ENCODE data around the gene SGK1. TPM values are rescaled to one million over a fixed set of nuclear protein-coding genes. Genes with fewer than 3 reads are reported as not detected.
"Not testable (repeated sequence)": the region's sequence is repeated elsewhere in the genome, so short reads cannot be mapped to it uniquely, and the experiment has no call there.

The SGK1 gene
- total RNA-seq, 5 donors from 2014 or later (not counting 1 experiment from before 2014, with no cell fraction given) = 18.9 to 165 (median 37.1) TPM

DNA sequence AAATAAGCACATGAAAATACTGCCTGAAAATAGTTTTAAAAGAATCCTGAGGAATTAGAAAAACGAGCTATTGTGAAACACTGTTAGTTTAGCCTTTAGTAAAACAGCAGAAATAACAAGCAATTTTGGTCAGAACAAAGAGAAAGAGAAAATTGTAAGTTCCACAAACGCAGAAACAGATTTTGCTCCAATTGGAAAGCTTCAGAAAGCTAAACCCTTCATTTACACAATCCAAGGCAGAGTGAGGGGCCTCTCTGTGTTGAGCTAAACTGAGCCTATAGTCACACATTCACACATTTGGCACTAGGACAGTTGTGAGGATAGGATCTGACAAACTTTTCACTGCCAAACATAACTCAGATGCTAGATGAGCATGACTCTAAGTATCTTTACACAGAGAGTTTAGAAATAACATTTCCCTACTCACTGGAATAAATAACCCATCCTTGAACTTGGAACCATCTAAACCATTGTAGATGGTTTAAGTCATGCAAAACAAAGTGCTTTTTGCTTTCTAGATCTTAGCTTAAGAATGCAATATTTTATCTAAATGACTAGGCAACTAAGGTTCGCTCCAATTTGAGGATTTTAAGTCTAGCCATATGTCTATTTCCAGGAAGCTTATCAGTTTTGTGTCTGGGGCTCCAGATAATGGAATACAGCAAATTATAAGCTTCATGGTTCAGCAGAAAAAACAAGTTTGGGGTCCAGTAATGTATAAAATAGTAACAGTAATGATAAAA lies 122.6 kb downstream of the SGK1 start:
- Mint-ChIP-seq H3K36me3 (no peaks in the 10 kb centered on the region), H3K4me3 (no peak overlapping the region), H3K27ac (no peak overlapping the region), H3K27me3 (no peaks in the 10 kb centered on the region), H3K9me3 (no peaks in the 10 kb centered on the region), H3K4me1 (peaks cover 8 to 21% (median 14%) of the 10 kb centered on the region in 3 donors)
- 80% methylated on average over 1 of the region's 3 CpGs for WGBS (ENCODE audit: insufficient coverage)
- Histone ChIP-seq H3K9me3 (no peaks in the 10 kb centered on the region), H3K4me1 (ENCODE audit: control insufficient read depth in 1 of 2, extremely low read depth in 1 of 2, insufficient read depth in 2 of 2, low read length in 2 of 2) (peaks cover 0 to 4% of the 10 kb centered on the region in 2 experiments), H3K27ac (ENCODE audit: low read length) (no peak overlapping the region), H3K36me3 (ENCODE audit: control insufficient read depth in 2 of 2, extremely low read depth in 1 of 2, insufficient read depth in 1 of 2, low read length in 1 of 2) (no peaks in the 10 kb centered on the region), H3K27me3 (replicated peaks in 1 of 2; ENCODE audit: control insufficient read depth in 2 of 2, extremely low read depth in 1 of 2, insufficient read depth in 2 of 2, low read length in 1 of 2) (no peaks in the 10 kb centered on the region), H3K4me3 (ENCODE audit: control insufficient read depth in 1 of 2, extremely low read depth in 1 of 2, low read length in 1 of 2) (no peak overlapping the region)
- no peak for ATAC-seq (replicated peaks in 1 of 4)
- ChIA-PET POLR2A (interaction anchor here in 1 of 2 donors (0.5 kb wide), 1 partner anchor 141 kb away, joined by 4 read pairs; no protein-coding TSS in a partner anchor), CTCF (interaction anchor here in 1 of 2 donors (0.6 kb wide), 1 partner anchor 1546 kb away, joined by 3 read pairs; no protein-coding TSS in a partner anchor)
- DNase-seq = no peak

DNA sequence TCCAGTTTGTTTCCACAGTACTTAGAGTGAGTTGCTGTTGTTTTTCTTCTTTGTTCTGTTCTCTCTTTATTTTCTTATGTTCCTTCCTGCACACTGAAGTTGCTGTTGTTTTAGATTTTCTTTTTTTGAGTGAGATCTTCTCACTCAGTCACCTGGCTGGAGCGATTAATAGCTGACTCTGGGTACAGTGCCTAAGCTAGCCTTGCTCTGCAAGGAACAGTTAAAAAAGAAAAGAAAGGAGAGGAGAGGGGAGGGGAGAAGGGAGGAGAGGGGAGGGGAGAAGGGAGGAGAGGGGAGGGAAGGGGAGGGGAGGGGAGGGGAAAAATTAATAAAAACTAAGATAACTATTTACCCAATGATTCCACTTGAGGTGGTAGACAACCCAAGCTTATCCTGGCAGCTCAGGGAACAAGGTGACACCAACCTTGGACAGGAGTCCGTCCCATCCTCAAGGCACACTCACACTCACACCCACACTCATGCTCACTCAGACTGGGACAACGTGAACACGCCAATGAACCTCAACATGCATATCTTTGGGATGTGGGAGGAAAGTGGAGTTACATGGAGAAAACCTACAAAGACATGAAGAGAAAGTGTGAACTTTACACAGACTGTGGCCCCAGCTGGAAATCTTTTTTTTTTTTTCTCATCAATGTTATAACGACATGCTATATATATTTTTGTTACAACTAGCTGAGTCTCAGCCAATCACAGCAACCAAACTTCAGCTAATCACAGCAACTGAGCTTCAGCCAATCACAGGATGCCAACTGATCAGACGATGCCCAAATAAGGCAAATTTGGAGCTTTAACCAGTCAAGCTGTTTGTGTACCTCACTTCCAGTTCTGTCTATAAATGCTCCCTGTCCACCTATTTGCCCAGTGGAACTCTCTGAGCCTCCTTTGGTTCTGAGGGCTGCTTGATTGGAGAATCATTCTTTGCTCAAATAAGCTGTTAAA lies 124.1 kb downstream of the SGK1 start:
- Histone ChIP-seq H3K27ac (ENCODE audit: low read length) (no peak overlapping the region), H3K4me3 (ENCODE audit: control insufficient read depth in 1 of 2, extremely low read depth in 1 of 2, low read length in 1 of 2) (no peak overlapping the region), H3K9me3 (no peaks in the 10 kb centered on the region), H3K4me1 (ENCODE audit: control insufficient read depth in 1 of 2, extremely low read depth in 1 of 2, insufficient read depth in 2 of 2, low read length in 2 of 2) (no peaks in the 10 kb centered on the region), H3K36me3 (ENCODE audit: control insufficient read depth in 2 of 2, extremely low read depth in 1 of 2, insufficient read depth in 1 of 2, low read length in 1 of 2) (no peaks in the 10 kb centered on the region), H3K27me3 (replicated peaks in 1 of 2; ENCODE audit: control insufficient read depth in 2 of 2, extremely low read depth in 1 of 2, insufficient read depth in 2 of 2, low read length in 1 of 2) (no peaks in the 10 kb centered on the region)
- peaks cover 8 to 16% (median 14%) of the 10 kb centered on the region in 3 donors for H3K4me1 Mint-ChIP-seq
- CTCF ChIA-PET = interaction anchor here (0.7 to 1.2 kb wide), 5 partner anchors 15 to 829 kb away, joined by 3 to 6 read pairs (median 3); no protein-coding TSS in a partner anchor
- H3K27me3 Mint-ChIP-seq = no peaks in the 10 kb centered on the region
- ATAC-seq (replicated peaks in 1 of 4) (no peak), DNase-seq (no peak)
- no peak overlapping the region for H3K4me3 Mint-ChIP-seq
- H3K36me3 Mint-ChIP-seq = no peaks in the 10 kb centered on the region
- H3K27ac Mint-ChIP-seq = no peak overlapping the region
- POLR2A ChIA-PET = interaction anchor here in 1 of 2 donors (0.7 to 0.8 kb wide), 2 partner anchors 11 to 25 kb away, joined by 5 read pairs; no protein-coding TSS in a partner anchor
- no peaks in the 10 kb centered on the region for H3K9me3 Mint-ChIP-seq
- WGBS (ENCODE audit: insufficient coverage) = 95% methylated on average over 2 of the region's 6 CpGs

DNA sequence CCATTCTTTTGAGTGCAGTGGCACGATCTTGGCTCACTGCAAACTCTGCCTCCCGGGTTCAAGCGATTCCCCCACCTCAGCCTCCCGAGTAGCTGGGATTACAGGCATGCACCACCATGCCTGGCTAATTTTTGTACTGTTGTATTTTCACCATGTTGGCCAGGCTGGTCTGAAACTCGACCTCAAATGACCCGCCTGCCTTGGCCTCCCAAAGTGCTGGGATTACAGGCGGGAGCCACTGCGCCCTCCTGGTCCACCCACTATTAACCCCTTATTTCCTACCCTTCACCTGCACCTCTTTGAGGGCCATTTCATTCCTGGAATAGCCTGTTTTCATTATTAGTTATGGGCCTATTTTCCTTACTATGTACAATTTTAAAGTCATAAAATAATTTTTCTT lies 125.3 kb downstream of the SGK1 start:
- H3K4me1 ChIP-seq (ENCODE audit: control insufficient read depth in 1 of 2, extremely low read depth in 1 of 2, insufficient read depth in 2 of 2, low read length in 2 of 2); H3K36me3 ChIP-seq (ENCODE audit: control insufficient read depth in 2 of 2, extremely low read depth in 1 of 2, insufficient read depth in 1 of 2, low read length in 1 of 2); H3K9me3 ChIP-seq; H3K27me3 Mint-ChIP-seq; POLR2A ChIA-PET; H3K9me3 Mint-ChIP-seq; H3K27ac ChIP-seq (ENCODE audit: low read length); H3K4me3 ChIP-seq (ENCODE audit: control insufficient read depth in 1 of 2, extremely low read depth in 1 of 2, low read length in 1 of 2); H3K27me3 ChIP-seq (replicated peaks in 1 of 2; ENCODE audit: control insufficient read depth in 2 of 2, extremely low read depth in 1 of 2, insufficient read depth in 2 of 2, low read length in 1 of 2); H3K4me3 Mint-ChIP-seq; ATAC-seq (replicated peaks in 1 of 4); H3K27ac Mint-ChIP-seq; H3K36me3 Mint-ChIP-seq; DNase-seq: not testable (repeated sequence)
- CTCF ChIA-PET = interaction anchor here in 1 of 2 donors (0.6 kb wide), 1 partner anchor 747 kb away, joined by 3 read pairs; no protein-coding TSS in a partner anchor
- WGBS (ENCODE audit: insufficient coverage) = 93% methylated on average over 5 of the region's 8 CpGs
- peaks cover 8 to 16% (median 14%) of the 10 kb centered on the region in 3 donors for H3K4me1 Mint-ChIP-seq

DNA sequence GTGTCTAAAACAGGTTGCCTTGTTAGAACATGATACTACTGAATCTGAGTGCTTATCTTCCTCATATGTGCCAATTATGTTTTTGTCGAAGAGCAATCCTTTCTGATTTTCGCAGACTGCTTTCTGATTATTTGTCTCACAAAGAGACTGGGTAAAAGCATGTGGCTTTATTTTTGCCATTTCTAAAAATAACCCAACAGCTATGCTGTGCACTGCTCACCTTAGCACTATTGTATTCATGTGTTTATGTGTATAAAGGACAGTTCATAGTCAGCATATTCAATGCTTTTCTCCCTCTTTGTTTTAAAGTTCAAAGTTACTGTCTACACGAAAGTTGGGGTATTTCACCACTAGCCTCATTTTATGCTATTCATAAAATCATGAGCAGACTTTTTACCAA lies 127.0 kb downstream of the SGK1 start:
- H3K9me3 ChIP-seq = no peaks in the 10 kb centered on the region
- peaks cover 10 to 20% (median 14%) of the 10 kb centered on the region in 3 donors for H3K4me1 Mint-ChIP-seq
- POLR2A ChIA-PET = interaction anchor here in 1 of 2 donors (0.6 kb wide), 1 partner anchor 46 kb away, joined by 4 read pairs; no protein-coding TSS in a partner anchor
- H3K27ac ChIP-seq (ENCODE audit: low read length) = no peak overlapping the region
- no peak overlapping the region for H3K4me3 Mint-ChIP-seq
- H3K4me1 ChIP-seq (ENCODE audit: control insufficient read depth in 1 of 2, extremely low read depth in 1 of 2, insufficient read depth in 2 of 2, low read length in 2 of 2) = peaks cover 0 to 6% of the 10 kb centered on the region in 2 experiments
- DNase-seq (no peak), ATAC-seq (replicated peaks in 1 of 4) (no peak)
- no peak overlapping the region for H3K27ac Mint-ChIP-seq
- CTCF ChIA-PET = interaction anchor here in 1 of 2 donors (0.6 kb wide), 1 partner anchor 450 kb away, joined by 3 read pairs; no protein-coding TSS in a partner anchor
- H3K27me3 Mint-ChIP-seq = no peaks in the 10 kb centered on the region
- H3K27me3 ChIP-seq (replicated peaks in 1 of 2; ENCODE audit: control insufficient read depth in 2 of 2, extremely low read depth in 1 of 2, insufficient read depth in 2 of 2, low read length in 1 of 2) = no peaks in the 10 kb centered on the region
- H3K36me3 Mint-ChIP-seq = no peaks in the 10 kb centered on the region
- no peaks in the 10 kb centered on the region for H3K9me3 Mint-ChIP-seq
- 67% methylated on average over 1 of the region's 3 CpGs for WGBS (ENCODE audit: insufficient coverage)
- H3K36me3 ChIP-seq (ENCODE audit: control insufficient read depth in 2 of 2, extremely low read depth in 1 of 2, insufficient read depth in 1 of 2, low read length in 1 of 2) = no peaks in the 10 kb centered on the region
- no peak overlapping the region for H3K4me3 ChIP-seq (ENCODE audit: control insufficient read depth in 1 of 2, extremely low read depth in 1 of 2, low read length in 1 of 2)

DNA sequence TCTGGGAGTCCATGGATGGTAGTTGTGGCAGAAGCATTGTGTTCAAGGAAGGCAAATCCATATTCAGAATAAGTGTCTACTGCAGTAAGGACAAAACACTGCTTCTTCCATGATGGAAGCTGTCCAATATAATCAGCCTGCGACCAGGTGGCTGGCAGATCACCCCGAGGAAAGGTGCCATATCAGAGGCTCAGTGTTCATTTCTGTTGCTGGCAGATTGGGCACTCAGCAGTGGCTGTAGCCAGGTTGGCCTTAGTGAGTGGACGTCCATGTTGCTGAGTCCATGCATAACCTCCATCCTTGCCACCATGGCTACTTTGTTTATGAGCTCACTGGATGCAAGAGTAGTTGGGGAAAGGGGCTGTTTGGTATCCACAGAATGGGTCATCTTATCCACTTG lies 130.2 kb downstream of the SGK1 start:
- Mint-ChIP-seq H3K27ac (peak overlapping the region in 1 of 2 donors; percentile 44), H3K36me3 (no peaks in the 10 kb centered on the region), H3K9me3 (no peaks in the 10 kb centered on the region), H3K27me3 (no peaks in the 10 kb centered on the region), H3K4me1 (peaks cover 12 to 26% (median 12%) of the 10 kb centered on the region in 3 donors), H3K4me3 (no peak overlapping the region)
- no peak overlapping the region for H3K4me3 ChIP-seq (ENCODE audit: control insufficient read depth in 1 of 2, extremely low read depth in 1 of 2, low read length in 1 of 2)
- 93% methylated on average over 2 of the region's 3 CpGs for WGBS (ENCODE audit: insufficient coverage)
- POLR2A ChIA-PET = no interaction called here
- H3K36me3 ChIP-seq (ENCODE audit: control insufficient read depth in 2 of 2, extremely low read depth in 1 of 2, insufficient read depth in 1 of 2, low read length in 1 of 2) = no peaks in the 10 kb centered on the region
- H3K4me1 ChIP-seq (ENCODE audit: control insufficient read depth in 1 of 2, extremely low read depth in 1 of 2, insufficient read depth in 2 of 2, low read length in 2 of 2) = peaks cover 0 to 14% of the 10 kb centered on the region in 2 experiments
- H3K27me3 ChIP-seq (replicated peaks in 1 of 2; ENCODE audit: control insufficient read depth in 2 of 2, extremely low read depth in 1 of 2, insufficient read depth in 2 of 2, low read length in 1 of 2) = no peaks in the 10 kb centered on the region
- H3K27ac ChIP-seq (ENCODE audit: low read length) = no peak overlapping the region
- CTCF ChIA-PET = interaction anchor here in 1 of 2 donors (0.5 kb wide), 1 partner anchor 391 kb away, joined by 3 read pairs; no protein-coding TSS in a partner anchor
- H3K9me3 ChIP-seq = no peaks in the 10 kb centered on the region
- DNase-seq = no peak
- no peak for ATAC-seq (replicated peaks in 1 of 4)

DNA sequence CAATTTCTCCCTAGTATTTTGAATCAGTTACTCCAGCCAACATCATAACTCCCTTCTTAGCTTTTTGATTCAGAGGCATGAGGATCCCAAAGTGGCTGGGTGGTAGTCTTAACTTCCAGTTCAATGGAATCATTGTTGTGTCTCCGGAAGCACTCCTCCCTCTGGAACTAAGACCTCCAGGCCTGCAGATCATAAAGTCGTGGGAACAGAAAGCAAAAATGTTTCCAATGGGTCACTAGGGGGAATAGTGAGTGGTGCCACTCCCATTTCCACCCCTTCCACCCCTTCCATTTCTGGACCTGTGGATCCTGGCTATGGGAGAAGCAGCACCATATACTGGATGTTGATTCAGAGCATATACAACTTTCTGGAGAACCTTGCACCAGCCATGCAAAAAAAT lies 130.8 kb downstream of the SGK1 start:
- no peak overlapping the region for H3K27ac ChIP-seq (ENCODE audit: low read length)
- WGBS (ENCODE audit: insufficient coverage) = no CpG with 5 or more reads among the region's 2 CpGs
- H3K4me1 Mint-ChIP-seq = peaks cover 14 to 30% (median 14%) of the 10 kb centered on the region in 3 donors
- H3K9me3 Mint-ChIP-seq = no peaks in the 10 kb centered on the region
- H3K4me3 Mint-ChIP-seq = no peak overlapping the region
- H3K36me3 Mint-ChIP-seq = no peaks in the 10 kb centered on the region
- no peak overlapping the region for H3K27ac Mint-ChIP-seq
- no peaks in the 10 kb centered on the region for H3K27me3 ChIP-seq (replicated peaks in 1 of 2; ENCODE audit: control insufficient read depth in 2 of 2, extremely low read depth in 1 of 2, insufficient read depth in 2 of 2, low read length in 1 of 2)
- CTCF ChIA-PET = no interaction called here
- H3K4me1 ChIP-seq (ENCODE audit: control insufficient read depth in 1 of 2, extremely low read depth in 1 of 2, insufficient read depth in 2 of 2, low read length in 2 of 2) = peaks cover 0 to 14% of the 10 kb centered on the region in 2 experiments
- ATAC-seq (replicated peaks in 1 of 4) (no peak), DNase-seq (no peak)
- H3K36me3 ChIP-seq (ENCODE audit: control insufficient read depth in 2 of 2, extremely low read depth in 1 of 2, insufficient read depth in 1 of 2, low read length in 1 of 2) = no peaks in the 10 kb centered on the region
- no peaks in the 10 kb centered on the region for H3K27me3 Mint-ChIP-seq
- H3K9me3 ChIP-seq = no peaks in the 10 kb centered on the region
- no peak overlapping the region for H3K4me3 ChIP-seq (ENCODE audit: control insufficient read depth in 1 of 2, extremely low read depth in 1 of 2, low read length in 1 of 2)
- POLR2A ChIA-PET = no interaction called here

Data from T-cell (primary cell).